Measurements from ENCODE around the gene SPP2. TPM values are rescaled to one million over a fixed set of nuclear protein-coding genes. Genes with fewer than 3 reads are reported as not detected.

SPP2 gene
- total and polyA plus RNA-seq, 3 donors from 2014 or later, result not detected

DNA sequence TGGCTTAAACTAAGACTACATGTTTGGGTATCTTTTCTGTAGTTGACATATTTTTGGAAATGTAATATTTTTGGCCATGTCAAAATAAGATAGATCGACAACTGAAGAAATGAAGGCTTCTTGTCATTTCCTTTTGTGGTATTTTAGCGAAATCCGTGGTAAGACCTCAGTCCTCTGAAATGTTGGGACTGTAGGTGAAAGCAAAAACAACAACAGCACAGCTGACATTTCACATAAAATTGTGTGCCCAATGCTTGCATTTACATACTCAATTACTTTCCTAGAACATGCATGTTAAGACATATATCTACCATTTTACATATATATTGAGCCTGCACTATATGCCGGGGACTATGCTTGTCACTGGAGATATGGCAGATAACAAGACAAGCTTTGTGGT, 50.2 kb downstream of the SPP2 start:
- Histone ChIP-seq H3K9me3 (no peaks in the 10 kb centered on the region), H3K36me3 (ENCODE audit: low read depth, missing control alignments) (no peaks in the 10 kb centered on the region), H3K27ac (no peak overlapping the region), H3K27me3 (no peaks in the 10 kb centered on the region), H3K4me3 (no peak overlapping the region), H3K4me1 (no peaks in the 10 kb centered on the region)
- DNase-seq, result no peak
- 79 to 86% methylated on average over 4 of the region's 4 CpGs for WGBS, 2 donors
- TF ChIP-seq POLR2A (IDR thresholded peaks at IDR 0.05), result no peak
- TF ChIP-seq, protein P1, sequence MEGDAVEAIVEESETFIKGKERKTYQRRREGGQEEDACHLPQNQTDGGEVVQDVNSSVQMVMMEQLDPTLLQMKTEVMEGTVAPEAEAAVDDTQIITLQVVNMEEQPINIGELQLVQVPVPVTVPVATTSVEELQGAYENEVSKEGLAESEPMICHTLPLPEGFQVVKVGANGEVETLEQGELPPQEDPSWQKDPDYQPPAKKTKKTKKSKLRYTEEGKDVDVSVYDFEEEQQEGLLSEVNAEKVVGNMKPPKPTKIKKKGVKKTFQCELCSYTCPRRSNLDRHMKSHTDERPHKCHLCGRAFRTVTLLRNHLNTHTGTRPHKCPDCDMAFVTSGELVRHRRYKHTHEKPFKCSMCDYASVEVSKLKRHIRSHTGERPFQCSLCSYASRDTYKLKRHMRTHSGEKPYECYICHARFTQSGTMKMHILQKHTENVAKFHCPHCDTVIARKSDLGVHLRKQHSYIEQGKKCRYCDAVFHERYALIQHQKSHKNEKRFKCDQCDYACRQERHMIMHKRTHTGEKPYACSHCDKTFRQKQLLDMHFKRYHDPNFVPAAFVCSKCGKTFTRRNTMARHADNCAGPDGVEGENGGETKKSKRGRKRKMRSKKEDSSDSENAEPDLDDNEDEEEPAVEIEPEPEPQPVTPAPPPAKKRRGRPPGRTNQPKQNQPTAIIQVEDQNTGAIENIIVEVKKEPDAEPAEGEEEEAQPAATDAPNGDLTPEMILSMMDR (IDR thresholded peaks at IDR 0.05), result no peak
- intact Hi-C loops (cut with DNase I; ENCODE audit: low total_unique reads), result no loop called here

DNA sequence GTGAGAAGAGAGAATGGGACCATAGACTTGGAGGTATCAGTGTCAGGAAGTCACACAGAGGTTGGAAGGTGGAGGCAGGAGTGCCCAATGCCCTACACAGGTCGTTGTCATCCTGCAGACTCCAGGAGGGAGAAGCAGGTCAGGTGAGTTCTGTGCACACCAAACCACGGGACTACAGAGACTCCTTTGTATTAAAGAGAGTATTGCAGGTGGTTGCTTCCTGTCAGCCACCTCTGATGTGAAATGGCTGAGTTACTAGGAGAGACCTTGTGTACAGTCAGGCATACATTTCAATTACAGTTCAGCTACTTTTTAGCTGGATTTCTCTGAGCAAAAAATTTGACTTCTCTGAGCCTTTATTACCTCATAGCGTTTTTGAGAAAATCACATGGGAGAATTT, 51.6 kb downstream of the SPP2 start:
- 63 to 76% methylated on average over 3 of the region's 3 CpGs for WGBS, 2 donors
- intact Hi-C loops (cut with DNase I; ENCODE audit: low total_unique reads), result no loop called here
- TF ChIP-seq, protein P1 (IDR thresholded peaks at IDR 0.05), result no peak
- no peak for TF ChIP-seq POLR2A (IDR thresholded peaks at IDR 0.05)
- DNase-seq, result no peak
- no peak overlapping the region for H3K27ac ChIP-seq
- no peaks in the 10 kb centered on the region for H3K27me3 ChIP-seq
- H3K36me3 ChIP-seq (ENCODE audit: low read depth, missing control alignments), result no peaks in the 10 kb centered on the region
- no peak overlapping the region for H3K4me3 ChIP-seq
- no peaks in the 10 kb centered on the region for H3K9me3 ChIP-seq
- no peaks in the 10 kb centered on the region for H3K4me1 ChIP-seq

DNA sequence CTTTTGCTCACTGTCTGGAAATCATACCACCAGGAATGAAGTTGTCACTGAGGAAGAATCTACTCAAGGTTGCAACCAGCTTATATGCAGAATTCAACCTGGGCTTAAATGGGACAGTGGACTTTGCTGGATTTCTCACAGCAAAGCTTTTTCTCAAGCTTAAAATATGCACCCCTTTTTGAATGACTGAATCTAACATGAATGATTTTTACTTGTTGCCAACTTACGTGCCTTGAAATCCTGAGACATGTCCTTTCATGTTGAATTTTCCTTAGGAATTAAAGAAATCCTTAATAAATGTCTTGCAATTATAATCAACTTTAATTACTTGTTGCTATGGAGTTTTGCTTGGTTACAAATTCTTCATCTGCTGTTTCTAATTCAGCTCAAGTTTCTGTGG, 57.4 kb downstream of the SPP2 start:
- TF ChIP-seq, protein P1 (IDR thresholded peaks at IDR 0.05), result no peak
- TF ChIP-seq POLR2A (IDR thresholded peaks at IDR 0.05), result no peak
- 73 to 75% methylated on average over 1 of the region's 1 CpG for WGBS, 2 donors
- intact Hi-C loops (cut with DNase I; ENCODE audit: low total_unique reads), result no loop called here
- no peaks in the 10 kb centered on the region for H3K4me1 ChIP-seq
- H3K9me3 ChIP-seq, result no peaks in the 10 kb centered on the region
- no peaks in the 10 kb centered on the region for H3K27me3 ChIP-seq
- H3K4me3 ChIP-seq, result no peak overlapping the region
- no peak for DNase-seq
- no peaks in the 10 kb centered on the region for H3K36me3 ChIP-seq (ENCODE audit: low read depth, missing control alignments)
- H3K27ac ChIP-seq, result no peak overlapping the region

DNA sequence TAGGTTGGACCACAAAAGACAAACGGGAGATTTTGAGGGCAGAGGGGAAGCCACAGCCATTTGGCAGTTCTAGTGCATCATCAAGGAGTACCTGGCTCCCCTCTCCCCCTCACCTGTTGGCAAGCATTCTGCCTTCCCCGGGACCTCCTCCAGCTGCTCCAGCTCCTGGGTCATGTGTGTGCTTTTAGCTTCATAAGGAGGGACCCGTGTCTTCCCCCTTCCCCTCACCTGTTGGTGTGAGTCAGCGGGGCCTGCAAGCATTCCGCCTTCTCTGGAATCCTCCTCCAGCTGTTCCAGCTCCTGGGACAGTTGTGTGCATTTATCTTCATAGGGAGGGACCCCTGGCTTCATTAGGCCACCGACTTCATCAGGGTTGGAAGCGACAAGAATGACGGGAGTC, 58.8 kb downstream of the SPP2 start:
- no peaks in the 10 kb centered on the region for H3K27me3 ChIP-seq
- TF ChIP-seq POLR2A (IDR thresholded peaks at IDR 0.05), result no peak
- TF ChIP-seq, protein P1 (IDR thresholded peaks at IDR 0.05), result no peak
- intact Hi-C loops (cut with DNase I; ENCODE audit: low total_unique reads), result no loop called here
- no peaks in the 10 kb centered on the region for H3K9me3 ChIP-seq
- no peak for DNase-seq
- no peak overlapping the region for H3K4me3 ChIP-seq
- H3K4me1 ChIP-seq, result no peaks in the 10 kb centered on the region
- 87 to 90% methylated on average over 8 of the region's 8 CpGs for WGBS, 2 donors
- H3K36me3 ChIP-seq (ENCODE audit: low read depth, missing control alignments), result no peaks in the 10 kb centered on the region
- no peak overlapping the region for H3K27ac ChIP-seq

DNA sequence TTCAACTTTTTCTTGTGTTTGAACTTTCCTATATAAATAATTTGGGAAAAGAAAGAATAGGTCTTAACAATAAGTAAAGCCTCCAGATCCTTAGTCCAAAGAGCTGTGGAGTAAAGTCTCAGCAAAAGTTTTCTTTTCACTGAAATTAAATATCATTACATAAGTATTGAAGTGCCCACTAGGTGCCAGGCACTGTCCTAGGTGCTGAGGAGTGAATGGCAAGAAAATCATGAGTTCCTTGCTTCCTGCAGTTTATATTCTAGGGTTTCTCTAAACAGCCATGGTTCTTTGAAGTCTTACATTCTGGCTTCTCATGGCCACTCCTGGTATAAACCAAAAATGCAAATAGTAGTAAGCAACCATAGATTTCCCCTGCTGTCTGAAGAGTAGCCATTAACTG, 59.7 kb downstream of the SPP2 start:
- DNase-seq, result no peak
- H3K27me3 ChIP-seq, result no peaks in the 10 kb centered on the region
- no peaks in the 10 kb centered on the region for H3K4me1 ChIP-seq
- H3K9me3 ChIP-seq, result no peaks in the 10 kb centered on the region
- TF ChIP-seq, protein P1 (IDR thresholded peaks at IDR 0.05), result no peak
- TF ChIP-seq POLR2A (IDR thresholded peaks at IDR 0.05), result no peak
- H3K27ac ChIP-seq, result no peak overlapping the region
- H3K36me3 ChIP-seq (ENCODE audit: low read depth, missing control alignments), result no peaks in the 10 kb centered on the region
- H3K4me3 ChIP-seq, result no peak overlapping the region
- intact Hi-C loops (cut with DNase I; ENCODE audit: low total_unique reads), result no loop called here
